Muscle layer of colon (tissue), 2 donors: ENCODE data around the gene DNAJC5.
"Not testable (repeated sequence)": the region's sequence is repeated elsewhere in the genome, so short reads cannot be mapped to it uniquely, and the experiment has no call there.

Source experiments
- H3K27ac ChIP-seq: one replicate; pipeline ENCODE4 v1.7.0; 2013; ENCODE audit warnings: low read depth, mild to moderate bottlenecking, low read length, moderate library complexity
- H3K27me3 ChIP-seq, 2 donors: one replicate each; pipeline ENCODE4 v1.7.0; 2013; ENCODE audit warnings: low read length in 2 of 2, mild to moderate bottlenecking in 2 of 2; ENCODE audit not compliant: insufficient read depth in 2 of 2, control insufficient read depth in 1 of 2
- H3K36me3 ChIP-seq: one replicate; pipeline ENCODE4 v1.7.0; 2013; ENCODE audit warnings: mild to moderate bottlenecking, low read length; ENCODE audit not compliant: insufficient read depth
- H3K4me1 ChIP-seq: one replicate; pipeline ENCODE4 v1.7.0; 2013; ENCODE audit warnings: mild to moderate bottlenecking, low read length; ENCODE audit not compliant: insufficient read depth
- H3K4me3 ChIP-seq, 2 donors: one replicate each; pipeline ENCODE4 v1.7.0; 2013; ENCODE audit warnings: low read length in 2 of 2, low read depth in 1 of 2, mild to moderate bottlenecking in 1 of 2, moderate library complexity in 1 of 2
- H3K9ac ChIP-seq: one replicate; pipeline ENCODE4 v1.7.0; 2013; ENCODE audit warnings: low read length
- H3K9me3 ChIP-seq: one replicate; pipeline ENCODE4 v1.7.0; 2013; ENCODE audit warnings: mild to moderate bottlenecking, low read length
- donor health status: abdominal sarcoma.
- donor health status: Adenocarcinoma of cecum.

The DNAJC5 gene

GRCh38 chr20:63955827-63956663, 61.1 kb downstream of the DNAJC5 start, which contains the start of gene UCKL1:
TSS of gene UCKL1 (minus strand) at chr20:63956416. CDS start at chr20:63956372, 44 bp downstream.
- Histone ChIP-seq H3K9me3 (no peaks in the 10 kb centered on the region), H3K4me1 (peaks cover 48% of the 10 kb centered on the region), H3K4me3 (peak within 1 kb of the TSS; percentile 61 to 86), H3K27ac (peak within 1 kb of the TSS; percentile 93), H3K36me3 (no peaks in the 10 kb centered on the region), H3K27me3 (no peaks in the 10 kb centered on the region), H3K9ac (peak within 1 kb of the TSS; percentile 53)

GRCh38 chr20:63956664-63957003, 61.7 kb downstream of the DNAJC5 start:
- peaks cover 5% of the 10 kb centered on the region for H3K36me3 ChIP-seq
- peak overlapping the region; percentile 25 to 41 for H3K4me3 ChIP-seq
- H3K9me3 ChIP-seq: no peaks in the 10 kb centered on the region
- no peak overlapping the region for H3K9ac ChIP-seq
- peaks cover 43% of the 10 kb centered on the region for H3K4me1 ChIP-seq
- H3K27ac ChIP-seq: peak overlapping the region; percentile 76
- H3K27me3 ChIP-seq: no peaks in the 10 kb centered on the region

GRCh38 chr20:63957004-63957689, 62.2 kb downstream of the DNAJC5 start:
- no peak overlapping the region for H3K9ac ChIP-seq
- H3K36me3 ChIP-seq: peaks cover 9% of the 10 kb centered on the region
- H3K27me3 ChIP-seq: no peaks in the 10 kb centered on the region
- H3K9me3 ChIP-seq: no peaks in the 10 kb centered on the region
- H3K4me1 ChIP-seq: peaks cover 37% of the 10 kb centered on the region
- peak overlapping the region; percentile 25 to 41 for H3K4me3 ChIP-seq
- peak overlapping the region; percentile 76 for H3K27ac ChIP-seq

- H3K9me3 ChIP-seq: no peaks in the 10 kb centered on the region
- no peaks in the 10 kb centered on the region for H3K27me3 ChIP-seq
- no peak overlapping the region for H3K9ac ChIP-seq
- H3K4me1 ChIP-seq: peaks cover 30% of the 10 kb centered on the region
- H3K36me3 ChIP-seq: peaks cover 9% of the 10 kb centered on the region
- peak overlapping the region in 1 of 2 donors; percentile 41 for H3K4me3 ChIP-seq
- no peak overlapping the region for H3K27ac ChIP-seq
Observed at GRCh38 chr20:63957690-63958441, 62.9 kb downstream of the DNAJC5 start.

GRCh38 chr20:63958471-63958870, 63.5 kb downstream of the DNAJC5 start:
- H3K9ac ChIP-seq: no peak overlapping the region
- no peaks in the 10 kb centered on the region for H3K27me3 ChIP-seq
- H3K27ac ChIP-seq: no peak overlapping the region
- H3K9me3 ChIP-seq: no peaks in the 10 kb centered on the region
- peaks cover 28% of the 10 kb centered on the region for H3K4me1 ChIP-seq
- peaks cover 9% of the 10 kb centered on the region for H3K36me3 ChIP-seq
- H3K4me3 ChIP-seq: no peak overlapping the region

GRCh38 chr20:63958964-63959698, 64.2 kb downstream of the DNAJC5 start:
- peaks cover 21% of the 10 kb centered on the region for H3K4me1 ChIP-seq
- no peaks in the 10 kb centered on the region for H3K27me3 ChIP-seq
- no peaks in the 10 kb centered on the region for H3K9me3 ChIP-seq
- H3K36me3 ChIP-seq: peaks cover 9% of the 10 kb centered on the region
- H3K27ac ChIP-seq: no peak overlapping the region
- no peak overlapping the region for H3K9ac ChIP-seq
- H3K4me3 ChIP-seq: no peak overlapping the region

GRCh38 chr20:63959699-63960075, 64.8 kb downstream of the DNAJC5 start:
- Histone ChIP-seq H3K27ac (no peak overlapping the region), H3K4me1 (peaks cover 16% of the 10 kb centered on the region), H3K9ac (no peak overlapping the region), H3K9me3 (no peaks in the 10 kb centered on the region), H3K27me3 (no peaks in the 10 kb centered on the region), H3K36me3 (peaks cover 9% of the 10 kb centered on the region), H3K4me3 (no peak overlapping the region)

GRCh38 chr20:63960654-63961621, 66.0 kb downstream of the DNAJC5 start:
- not testable (repeated sequence) for H3K36me3 ChIP-seq, H3K4me3 ChIP-seq, H3K27ac ChIP-seq, H3K9me3 ChIP-seq, H3K4me1 ChIP-seq, H3K9ac ChIP-seq, H3K27me3 ChIP-seq

- Histone ChIP-seq H3K27ac (no peak overlapping the region), H3K9me3 (no peaks in the 10 kb centered on the region), H3K4me3 (no peak overlapping the region), H3K27me3 (no peaks in the 10 kb centered on the region), H3K9ac (no peak overlapping the region), H3K4me1 (peaks cover 8% of the 10 kb centered on the region), H3K36me3 (peaks cover 18% of the 10 kb centered on the region)
Observed at GRCh38 chr20:63961664-63962425, 66.9 kb downstream of the DNAJC5 start.
